Activated naive CD8-positive, alpha-beta T cell (primary cell): ENCODE measurements around the gene GSTM5.

Experiments used
- H3K27ac Mint-ChIP-seq: one replicate; pipeline ENCODE4 v1.8.0; 2021; ENCODE audit warnings: mixed read lengths
- H3K27me3 Mint-ChIP-seq: one replicate; pipeline ENCODE4 v1.8.0; 2021; ENCODE audit warnings: mixed read lengths
- H3K36me3 Mint-ChIP-seq: one replicate; pipeline ENCODE4 v1.8.0; 2021; ENCODE audit warnings: mixed read lengths
- H3K4me1 Mint-ChIP-seq: one replicate; pipeline ENCODE4 v1.8.0; 2021; ENCODE audit warnings: low read depth, mixed read lengths
- H3K4me3 Mint-ChIP-seq: one replicate; pipeline ENCODE4 v1.8.0; 2021; ENCODE audit warnings: mild to moderate bottlenecking, mixed read lengths
- H3K9me3 Mint-ChIP-seq: one replicate; pipeline ENCODE4 v1.8.0; 2021; ENCODE audit warnings: low read depth, mixed read lengths

Gene GSTM5

GRCh38 chr1:109716121-109716520 is 4.1 kb downstream of the GSTM5 start:
- Mint-ChIP-seq H3K27ac (no peak overlapping the region), H3K27me3 (peaks cover 13% of the 10 kb centered on the region), H3K9me3 (no peaks in the 10 kb centered on the region), H3K36me3 (no peaks in the 10 kb centered on the region), H3K4me3 (no peak overlapping the region), H3K4me1 (no peaks in the 10 kb centered on the region)

GRCh38 chr1:109716570-109717090 is 4.6 kb downstream of the GSTM5 start:
- H3K27ac Mint-ChIP-seq = no peak overlapping the region
- peaks cover 13% of the 10 kb centered on the region for H3K27me3 Mint-ChIP-seq
- H3K9me3 Mint-ChIP-seq = no peaks in the 10 kb centered on the region
- no peak overlapping the region for H3K4me3 Mint-ChIP-seq
- H3K36me3 Mint-ChIP-seq = no peaks in the 10 kb centered on the region
- H3K4me1 Mint-ChIP-seq = no peaks in the 10 kb centered on the region

GRCh38 chr1:109717729-109718128 is 5.7 kb downstream of the GSTM5 start:
- Mint-ChIP-seq H3K9me3 (no peaks in the 10 kb centered on the region), H3K4me3 (no peak overlapping the region), H3K27me3 (peaks cover 13% of the 10 kb centered on the region), H3K36me3 (no peaks in the 10 kb centered on the region), H3K4me1 (no peaks in the 10 kb centered on the region), H3K27ac (no peak overlapping the region)

GRCh38 chr1:109718495-109718894 is 6.4 kb downstream of the GSTM5 start:
- Mint-ChIP-seq H3K27me3 (peaks cover 11% of the 10 kb centered on the region), H3K9me3 (no peaks in the 10 kb centered on the region), H3K4me3 (no peak overlapping the region), H3K36me3 (no peaks in the 10 kb centered on the region), H3K4me1 (no peaks in the 10 kb centered on the region), H3K27ac (no peak overlapping the region)

- Mint-ChIP-seq H3K4me1 (no peaks in the 10 kb centered on the region), H3K27ac (no peak overlapping the region), H3K4me3 (no peak overlapping the region), H3K27me3 (peaks cover 6% of the 10 kb centered on the region), H3K9me3 (no peaks in the 10 kb centered on the region), H3K36me3 (no peaks in the 10 kb centered on the region)
Measured at GRCh38 chr1:109719337-109719837, 7.3 kb downstream of the GSTM5 start.

- no peaks in the 10 kb centered on the region for H3K36me3 Mint-ChIP-seq
- peaks cover 1% of the 10 kb centered on the region for H3K27me3 Mint-ChIP-seq
- no peaks in the 10 kb centered on the region for H3K9me3 Mint-ChIP-seq
- H3K4me1 Mint-ChIP-seq = no peaks in the 10 kb centered on the region
- no peak overlapping the region for H3K4me3 Mint-ChIP-seq
- H3K27ac Mint-ChIP-seq = no peak overlapping the region
Measured at GRCh38 chr1:109721042-109721441, 9.0 kb downstream of the GSTM5 start.

- no peak overlapping the region for H3K4me3 Mint-ChIP-seq
- no peak overlapping the region for H3K27ac Mint-ChIP-seq
- H3K27me3 Mint-ChIP-seq = peaks cover 1% of the 10 kb centered on the region
- no peaks in the 10 kb centered on the region for H3K36me3 Mint-ChIP-seq
- H3K9me3 Mint-ChIP-seq = no peaks in the 10 kb centered on the region
- no peaks in the 10 kb centered on the region for H3K4me1 Mint-ChIP-seq
Measured at GRCh38 chr1:109721971-109722370, 9.9 kb downstream of the GSTM5 start.

GRCh38 chr1:109722908-109723691 is 11.0 kb downstream of the GSTM5 start:
- Mint-ChIP-seq H3K36me3 (no peaks in the 10 kb centered on the region), H3K4me1 (no peaks in the 10 kb centered on the region), H3K4me3 (no peak overlapping the region), H3K27me3 (peaks cover 1% of the 10 kb centered on the region), H3K9me3 (no peaks in the 10 kb centered on the region), H3K27ac (no peak overlapping the region)

- H3K9me3 Mint-ChIP-seq = no peaks in the 10 kb centered on the region
- no peak overlapping the region for H3K4me3 Mint-ChIP-seq
- no peaks in the 10 kb centered on the region for H3K4me1 Mint-ChIP-seq
- no peaks in the 10 kb centered on the region for H3K36me3 Mint-ChIP-seq
- no peak overlapping the region for H3K27ac Mint-ChIP-seq
- peaks cover 1% of the 10 kb centered on the region for H3K27me3 Mint-ChIP-seq
Measured at GRCh38 chr1:109724933-109725332, 12.9 kb downstream of the GSTM5 start.

- Mint-ChIP-seq H3K36me3 (no peaks in the 10 kb centered on the region), H3K27ac (no peak overlapping the region)
Measured at GRCh38 chr1:109725510-109725909, 13.5 kb downstream of the GSTM5 start.

GRCh38 chr1:109726007-109726406 is 14.0 kb downstream of the GSTM5 start:
- Mint-ChIP-seq H3K4me3 (no peak overlapping the region), H3K27me3 (peaks cover 1% of the 10 kb centered on the region), H3K4me1 (no peaks in the 10 kb centered on the region), H3K27ac (no peak overlapping the region), H3K36me3 (no peaks in the 10 kb centered on the region), H3K9me3 (no peaks in the 10 kb centered on the region)

More at GRCh38 chr1:109725510-109725909, 13.5 kb downstream of the GSTM5 start:
- peaks cover 1% of the 10 kb centered on the region for H3K27me3 Mint-ChIP-seq
- H3K4me1 Mint-ChIP-seq = no peaks in the 10 kb centered on the region
- H3K4me3 Mint-ChIP-seq = no peak overlapping the region
- no peaks in the 10 kb centered on the region for H3K9me3 Mint-ChIP-seq

GRCh38 chr1:109726728-109727373 is 14.8 kb downstream of the GSTM5 start:
- Mint-ChIP-seq H3K4me1 (no peaks in the 10 kb centered on the region), H3K36me3 (no peaks in the 10 kb centered on the region), H3K9me3 (no peaks in the 10 kb centered on the region), H3K27me3 (peaks cover 1% of the 10 kb centered on the region), H3K27ac (no peak overlapping the region), H3K4me3 (no peak overlapping the region)

GRCh38 chr1:109728870-109729269 is 16.8 kb downstream of the GSTM5 start:
- Mint-ChIP-seq H3K4me3 (no peak overlapping the region), H3K4me1 (no peaks in the 10 kb centered on the region), H3K27ac (no peak overlapping the region), H3K36me3 (no peaks in the 10 kb centered on the region), H3K9me3 (no peaks in the 10 kb centered on the region), H3K27me3 (peaks cover 1% of the 10 kb centered on the region)

GRCh38 chr1:109730666-109731065 is 18.6 kb downstream of the GSTM5 start:
- no peaks in the 10 kb centered on the region for H3K27me3 Mint-ChIP-seq
- no peaks in the 10 kb centered on the region for H3K36me3 Mint-ChIP-seq
- H3K27ac Mint-ChIP-seq = no peak overlapping the region
- H3K4me3 Mint-ChIP-seq = no peak overlapping the region
- H3K9me3 Mint-ChIP-seq = no peaks in the 10 kb centered on the region
- no peaks in the 10 kb centered on the region for H3K4me1 Mint-ChIP-seq

GRCh38 chr1:109732390-109732881 is 20.4 kb downstream of the GSTM5 start:
- Mint-ChIP-seq H3K36me3 (peaks cover 3% of the 10 kb centered on the region), H3K9me3 (no peaks in the 10 kb centered on the region), H3K4me1 (no peaks in the 10 kb centered on the region), H3K4me3 (no peak overlapping the region), H3K27me3 (no peaks in the 10 kb centered on the region), H3K27ac (no peak overlapping the region)
